H1 (cell line): Measurements from ENCODE around the gene TADA2B. TPM values are rescaled to one million over a fixed set of nuclear protein-coding genes. Genes with fewer than 3 reads are reported as not detected.

Source experiments
- HDAC2 ChIP-seq, 2 experiments: fragments of 300-600 bp in 1 of 2; sonication (generic) in 1 of 2; IDR thresholded peaks; 2 replicates each; pipeline ENCODE4 v1.6.1; 2011 to 2012; ENCODE audit warnings: low read depth in 2 of 2, low read length in 2 of 2, mild to moderate bottlenecking in 2 of 2, moderate library complexity in 2 of 2, borderline replicate concordance in 1 of 2, inconsistent platforms in 1 of 2
- MAFK ChIP-seq: IDR thresholded peaks from 2 replicates; pipeline ENCODE4 v1.6.1; 2012; ENCODE audit warnings: low read depth, mild to moderate bottlenecking, improper control_type of control experiment, low read length
- NRF1 ChIP-seq: IDR thresholded peaks from 2 replicates; pipeline ENCODE4 v1.6.1; 2011; ENCODE audit warnings: mild to moderate bottlenecking, low read depth, low read length, improper control_type of control experiment
- PHF8 ChIP-seq: fragments of 200-600 bp; sonication (generic); conservative IDR thresholded peaks from 2 replicates; pipeline ENCODE4 v1.7.1; 2012; ENCODE audit warnings: low read depth, mild to moderate bottlenecking, inconsistent platforms, low read length, moderate library complexity
- POU5F1 ChIP-seq: IDR thresholded peaks from 2 replicates; pipeline ENCODE4 v1.6.1; 2011; ENCODE audit warnings: low read depth, mild to moderate bottlenecking, low read length, moderate library complexity
- SIN3A ChIP-seq, 2 experiments: IDR thresholded peaks in 1 of 2; conservative IDR thresholded peaks in 1 of 2; 2 replicates each; pipeline ENCODE4 v1.6.1; 2011 to 2012; ENCODE audit warnings: low read length in 2 of 2, improper control_type of control experiment in 1 of 2, low read depth in 1 of 2, mild to moderate bottlenecking in 1 of 2
- SRF ChIP-seq: IDR thresholded peaks from 2 replicates; pipeline ENCODE4 v1.6.1; 2011; ENCODE audit warnings: mild to moderate bottlenecking, low read depth, low read length, moderate library complexity
- TBP ChIP-seq: IDR thresholded peaks from 2 replicates; pipeline ENCODE4 v1.6.1; 2011; ENCODE audit warnings: low read depth, low read length, improper control_type of control experiment
- polyA plus RNA-seq, 7 experiments: library from polyadenylated mRNA; depleted of rRNA in 3 of 7; stranded (reverse) in 5 of 7; unstranded in 2 of 7; fragments of >200 nt in 5 of 7; fragments of 200-250 nt in 2 of 7; gene quantifications; 1 replicate in 5 of 7; 2 replicates in 1 of 7; 4 replicates in 1 of 7; pipeline versions ENCODE4 v1.2.1 to v1.2.3, GENCODE V29; 2011 to 2013; ENCODE audit warnings: missing spikeins in 2 of 7, mixed read lengths in 2 of 7
- total RNA-seq: library from RNA; stranded (reverse); fragmentation: NEBNext Ultra II Directional; extraction: Animal tissue kit (Norgen Biotek cat#: 25700); gene quantifications from 2 replicates; pipeline ENCODE4 v1.2.1, GENCODE V29; 2021

TADA2B gene
- total and polyA plus RNA-seq, 2 of the 8 experiments (the other 6 are each of a cell fraction or from before 2014, with no cell fraction given) = 5.7 to 12.1 TPM

- TF ChIP-seq NRF1 (no peak), SIN3A (conservative IDR thresholded peaks at IDR 0.05 in 1 of 2, IDR thresholded peaks at IDR 0.05 in 1 of 2; ENCODE audit: low read depth in 1 of 2, low read length in 2 of 2) (no peak), PHF8 (no peak), SRF (no peak), HDAC2 (IDR thresholded peaks at IDR 0.05; ENCODE audit: borderline replicate concordance in 1 of 2, low read depth in 2 of 2, low read length in 2 of 2) (no peak), MAFK (no peak), POU5F1 (no peak), TBP (no peak)
Measured at GRCh38 chr4:7051905-7052304, 8.7 kb downstream of the TADA2B start (continued).
